Measurements from ENCODE around the gene PEAK3.

DNA sequence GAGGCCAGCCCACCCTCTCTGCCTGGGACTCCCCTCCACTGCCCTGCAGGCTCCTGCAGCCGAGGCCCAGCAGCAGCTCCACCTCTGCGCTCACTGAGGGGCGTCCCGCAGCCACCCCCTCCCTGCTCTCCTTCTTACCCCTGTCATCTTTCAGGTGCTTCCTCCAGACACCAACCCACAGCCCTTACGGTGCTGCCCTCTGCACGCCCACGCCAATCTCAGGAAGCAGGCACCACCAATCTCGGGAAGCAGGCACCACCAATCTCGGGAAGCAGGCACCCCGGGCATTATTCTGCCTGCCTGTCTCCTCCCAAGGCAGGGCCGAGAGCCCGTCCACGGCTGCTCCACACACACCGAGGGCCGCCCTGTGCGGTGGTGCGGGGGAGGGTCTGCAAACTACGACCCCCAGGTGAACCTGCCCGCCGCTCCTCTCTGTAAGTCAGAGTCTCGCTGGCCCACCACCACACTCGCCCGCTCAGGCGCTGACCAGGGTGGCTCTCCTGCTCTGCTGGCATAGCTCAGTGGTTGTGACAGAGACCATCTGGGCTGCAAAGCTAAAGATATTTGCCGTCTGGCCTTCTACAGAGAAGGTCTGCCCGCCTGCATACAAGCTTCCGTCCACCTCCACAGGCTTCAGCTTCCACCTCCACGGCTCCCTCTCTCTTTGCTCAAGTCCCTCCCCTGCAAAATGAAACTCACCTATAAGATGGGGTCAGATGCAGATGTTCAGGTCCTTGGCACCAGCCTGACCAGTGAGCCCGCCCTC, 43.5 kb upstream of the PEAK3 start:
- TF ChIP-seq, protein P1, sequence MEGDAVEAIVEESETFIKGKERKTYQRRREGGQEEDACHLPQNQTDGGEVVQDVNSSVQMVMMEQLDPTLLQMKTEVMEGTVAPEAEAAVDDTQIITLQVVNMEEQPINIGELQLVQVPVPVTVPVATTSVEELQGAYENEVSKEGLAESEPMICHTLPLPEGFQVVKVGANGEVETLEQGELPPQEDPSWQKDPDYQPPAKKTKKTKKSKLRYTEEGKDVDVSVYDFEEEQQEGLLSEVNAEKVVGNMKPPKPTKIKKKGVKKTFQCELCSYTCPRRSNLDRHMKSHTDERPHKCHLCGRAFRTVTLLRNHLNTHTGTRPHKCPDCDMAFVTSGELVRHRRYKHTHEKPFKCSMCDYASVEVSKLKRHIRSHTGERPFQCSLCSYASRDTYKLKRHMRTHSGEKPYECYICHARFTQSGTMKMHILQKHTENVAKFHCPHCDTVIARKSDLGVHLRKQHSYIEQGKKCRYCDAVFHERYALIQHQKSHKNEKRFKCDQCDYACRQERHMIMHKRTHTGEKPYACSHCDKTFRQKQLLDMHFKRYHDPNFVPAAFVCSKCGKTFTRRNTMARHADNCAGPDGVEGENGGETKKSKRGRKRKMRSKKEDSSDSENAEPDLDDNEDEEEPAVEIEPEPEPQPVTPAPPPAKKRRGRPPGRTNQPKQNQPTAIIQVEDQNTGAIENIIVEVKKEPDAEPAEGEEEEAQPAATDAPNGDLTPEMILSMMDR (IDR thresholded peaks at IDR 0.05), result no peak
- no peak for TF ChIP-seq POLR2A (IDR thresholded peaks at IDR 0.05)
- no peak for TF ChIP-seq EP300 (IDR thresholded peaks at IDR 0.05)
